ENCODE data around the gene PDLIM1. TPM values are rescaled to one million over a fixed set of nuclear protein-coding genes. Genes with fewer than 3 reads are reported as not detected.

The PDLIM1 gene
- total and polyA plus RNA-seq, 2 of the 13 experiments (the other 11 are each of a cell fraction or from before 2014, with no cell fraction given): 119 to 123 TPM

GRCh38 chr10:95209509-95210127 is 81.2 kb downstream of the PDLIM1 start:
- no peak for DNase-seq (ENCODE audit: low spot score)
- in situ Hi-C loops (cut with HindIII; ENCODE audit: extremely low pct_ligation_motif_present, low pct_unique_long_range_greater_than_20kb): no loop called here
- no peak for FAIRE-seq

More at GRCh38 chr10:95209509-95210127, 81.2 kb downstream of the PDLIM1 start:
- no peaks in the 10 kb centered on the region for H3K79me2 ChIP-seq (ENCODE audit: insufficient read depth, low read length)
- no peak for ATAC-seq
- H3K9me3 ChIP-seq (ENCODE audit: low read length): no peaks in the 10 kb centered on the region
- intact Hi-C loops (cut with micrococcal nuclease; ENCODE audit: unreplicated experiment): no loop called here
- H2AFZ ChIP-seq (ENCODE audit: low read length): peak overlapping the region; percentile 54
- no peaks in the 10 kb centered on the region for H3K36me3 ChIP-seq (replicated peaks in 1 of 2; ENCODE audit: control insufficient read depth in 1 of 2, insufficient read depth in 2 of 2, low read length in 2 of 2)
- WGBS (ENCODE audit: low lambda C conversion rate): 95% methylated on average over 6 of the region's 6 CpGs
- no peak for TF ChIP-seq ZNF782 (CRISPR knock-in tag; IDR thresholded peaks at IDR 0.05; ENCODE audit: borderline replicate concordance)
- TF ChIP-seq, protein P1, sequence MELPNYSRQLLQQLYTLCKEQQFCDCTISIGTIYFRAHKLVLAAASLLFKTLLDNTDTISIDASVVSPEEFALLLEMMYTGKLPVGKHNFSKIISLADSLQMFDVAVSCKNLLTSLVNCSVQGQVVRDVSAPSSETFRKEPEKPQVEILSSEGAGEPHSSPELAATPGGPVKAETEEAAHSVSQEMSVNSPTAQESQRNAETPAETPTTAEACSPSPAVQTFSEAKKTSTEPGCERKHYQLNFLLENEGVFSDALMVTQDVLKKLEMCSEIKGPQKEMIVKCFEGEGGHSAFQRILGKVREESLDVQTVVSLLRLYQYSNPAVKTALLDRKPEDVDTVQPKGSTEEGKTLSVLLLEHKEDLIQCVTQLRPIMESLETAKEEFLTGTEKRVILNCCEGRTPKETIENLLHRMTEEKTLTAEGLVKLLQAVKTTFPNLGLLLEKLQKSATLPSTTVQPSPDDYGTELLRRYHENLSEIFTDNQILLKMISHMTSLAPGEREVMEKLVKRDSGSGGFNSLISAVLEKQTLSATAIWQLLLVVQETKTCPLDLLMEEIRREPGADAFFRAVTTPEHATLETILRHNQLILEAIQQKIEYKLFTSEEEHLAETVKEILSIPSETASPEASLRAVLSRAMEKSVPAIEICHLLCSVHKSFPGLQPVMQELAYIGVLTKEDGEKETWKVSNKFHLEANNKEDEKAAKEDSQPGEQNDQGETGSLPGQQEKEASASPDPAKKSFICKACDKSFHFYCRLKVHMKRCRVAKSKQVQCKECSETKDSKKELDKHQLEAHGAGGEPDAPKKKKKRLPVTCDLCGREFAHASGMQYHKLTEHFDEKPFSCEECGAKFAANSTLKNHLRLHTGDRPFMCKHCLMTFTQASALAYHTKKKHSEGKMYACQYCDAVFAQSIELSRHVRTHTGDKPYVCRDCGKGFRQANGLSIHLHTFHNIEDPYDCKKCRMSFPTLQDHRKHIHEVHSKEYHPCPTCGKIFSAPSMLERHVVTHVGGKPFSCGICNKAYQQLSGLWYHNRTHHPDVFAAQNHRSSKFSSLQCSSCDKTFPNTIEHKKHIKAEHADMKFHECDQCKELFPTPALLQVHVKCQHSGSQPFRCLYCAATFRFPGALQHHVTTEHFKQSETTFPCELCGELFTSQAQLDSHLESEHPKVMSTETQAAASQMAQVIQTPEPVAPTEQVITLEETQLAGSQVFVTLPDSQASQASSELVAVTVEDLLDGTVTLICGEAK (IDR thresholded peaks at IDR 0.05): peak; percentile 16; the same call in 1 of the 2 replicates
- TF ChIP-seq, protein P1 (CRISPR knock-in tag; IDR thresholded peaks at IDR 0.05): no peak
- CTCF ChIA-PET (ENCODE audit: low intra/inter-chr PET ratio, low total read pairs): no interaction called here
- POLR2A ChIA-PET: no interaction called here
- no peak overlapping the region for H3K9ac ChIP-seq (ENCODE audit: insufficient read depth, low read depth, low read length)
- no peaks in the 10 kb centered on the region for H4K20me1 ChIP-seq (ENCODE audit: insufficient read depth, low read length)
- no peaks in the 10 kb centered on the region for H3K27me3 ChIP-seq (ENCODE audit: control insufficient read depth in 1 of 2, insufficient read depth in 2 of 2, low read length in 2 of 2)
- no peak overlapping the region for H3K4me3 ChIP-seq (replicated peaks in 1 of 3; ENCODE audit: insufficient read depth in 1 of 3, low read depth in 2 of 3, low read length in 3 of 3)
- no peak overlapping the region for H3K4me2 ChIP-seq (ENCODE audit: low read depth, low read length)
- no peaks in the 10 kb centered on the region for H3K4me1 ChIP-seq (ENCODE audit: insufficient read depth, low read length)
- BruUV-seq (replicated peaks): no TSS peak
- no peak overlapping the region for H3K27ac ChIP-seq (ENCODE audit: extremely low read length, insufficient read depth, low read length)
